Fibroblast of peridontal ligament (primary cell): ENCODE results near the gene AHCY.
"Not testable (repeated sequence)": the region's sequence is repeated elsewhere in the genome, so short reads cannot be mapped to it uniquely, and the experiment has no call there.

ENCODE experiments used
- DNase-seq: peaks from one replicate; pipeline ENCODE4 v3.0.0-alpha.2; 2010; ENCODE audit errors: extremely low read depth

The AHCY gene

GRCh38 chr20:34302723-34303533, at the start of gene AHCY:
AHCY (minus strand) TSS chr20:34303355; CDS start chr20:34303270, 85 bp downstream.
- DNase-seq, result peak; percentile 94

GRCh38 chr20:34350095-34350494, 46.9 kb upstream of the AHCY start:
- no peak for DNase-seq

GRCh38 chr20:34347571-34347970, 44.4 kb upstream of the AHCY start:
- DNase-seq, result no peak

- DNase-seq, result not testable (repeated sequence)
These were observed 43.3 kb upstream of the AHCY start for GRCh38 chr20:34346533-34346865.

GRCh38 chr20:34345839-34346532, 42.8 kb upstream of the AHCY start:
- DNase-seq, result not testable (repeated sequence)

- no peak for DNase-seq
These were observed 42.2 kb upstream of the AHCY start for GRCh38 chr20:34345402-34345736.

- no peak for DNase-seq
These were observed 41.1 kb upstream of the AHCY start for GRCh38 chr20:34344238-34344637.

- DNase-seq, result no peak
These were observed 40.5 kb upstream of the AHCY start for GRCh38 chr20:34343458-34344211.

GRCh38 chr20:34341199-34341598, 38.0 kb upstream of the AHCY start:
- not testable (repeated sequence) for DNase-seq

- DNase-seq, result not testable (repeated sequence)
These were observed 37.6 kb upstream of the AHCY start for GRCh38 chr20:34340726-34341125.

GRCh38 chr20:34337982-34338726, 35.0 kb upstream of the AHCY start:
- DNase-seq, result no peak

GRCh38 chr20:34337544-34337943, 34.4 kb upstream of the AHCY start:
- DNase-seq, result no peak

- no peak for DNase-seq
These were observed 31.7 kb upstream of the AHCY start for GRCh38 chr20:34334654-34335407.

GRCh38 chr20:34333786-34334185, 30.6 kb upstream of the AHCY start:
- no peak for DNase-seq

GRCh38 chr20:34332262-34332920, 29.2 kb upstream of the AHCY start:
- DNase-seq, result no peak

- no peak for DNase-seq
These were observed 28.7 kb upstream of the AHCY start for GRCh38 chr20:34331838-34332237.

GRCh38 chr20:34330861-34331544, 27.8 kb upstream of the AHCY start:
- DNase-seq, result not testable (repeated sequence)

- peak; percentile 15 for DNase-seq
These were observed 25.9 kb upstream of the AHCY start for GRCh38 chr20:34328928-34329677.

GRCh38 chr20:34328207-34328606, 25.1 kb upstream of the AHCY start:
- DNase-seq, result not testable (repeated sequence)
